22Rv1 (cell line): Measurements from ENCODE around the gene EFNA4.

ENCODE experiments used
- H3K27ac ChIP-seq: fragments of 450-650 bp; 2 replicates; pipeline ENCODE4 v1.5.1; 2017
- CTCF ChIP-seq: fragments of 450-650 bp; IDR thresholded peaks from 2 replicates; pipeline ENCODE4 v1.5.1; 2017; ENCODE audit warnings: mild to moderate bottlenecking
- ZFX ChIP-seq: fragments of 450-650 bp; IDR thresholded peaks from 2 replicates; pipeline ENCODE4 v1.6.1; 2017; ENCODE audit warnings: antibody characterized with exemption, borderline replicate concordance

EFNA4 gene

GRCh38 chr1:155057104-155057503 is 6.4 kb upstream of the EFNA4 start:
- TF ChIP-seq ZFX (no peak), CTCF (no peak)
- H3K27ac ChIP-seq, result no peak overlapping the region

DNA sequence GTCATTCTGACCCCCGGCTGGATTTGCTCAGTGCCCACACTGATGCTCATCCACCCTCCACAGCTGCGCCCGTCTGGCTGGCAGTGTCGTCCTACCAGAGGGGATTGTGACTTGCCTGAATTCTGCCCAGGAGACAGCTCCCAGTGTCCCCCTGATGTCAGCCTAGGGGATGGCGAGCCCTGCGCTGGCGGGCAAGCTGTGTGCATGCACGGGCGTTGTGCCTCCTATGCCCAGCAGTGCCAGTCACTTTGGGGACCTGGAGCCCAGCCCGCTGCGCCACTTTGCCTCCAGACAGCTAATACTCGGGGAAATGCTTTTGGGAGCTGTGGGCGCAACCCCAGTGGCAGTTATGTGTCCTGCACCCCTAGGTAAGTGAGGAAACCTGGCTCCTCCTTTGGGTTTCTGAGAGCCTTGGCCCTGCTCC is 5.7 kb upstream of the EFNA4 start:
- no peak overlapping the region for H3K27ac ChIP-seq
- no peak for TF ChIP-seq ZFX
- TF ChIP-seq CTCF, result no peak

- H3K27ac ChIP-seq, result peak overlapping the region; percentile 91; the same call in 1 of the 2 replicates
- TF ChIP-seq ZFX (no peak), CTCF (no peak)
Observed at GRCh38 chr1:155060736-155061135, 2.8 kb upstream of the EFNA4 start.

- peak; percentile 99 for TF ChIP-seq CTCF
- no peak for TF ChIP-seq ZFX
- peak overlapping the region; percentile 91 for H3K27ac ChIP-seq
Observed at GRCh38 chr1:155061381-155062150, 2.0 kb upstream of the EFNA4 start.

- peak overlapping the region; percentile 91 for H3K27ac ChIP-seq
- TF ChIP-seq CTCF (no peak), ZFX (no peak)
Observed at GRCh38 chr1:155062151-155062686, 1.3 kb upstream of the EFNA4 start.

DNA sequence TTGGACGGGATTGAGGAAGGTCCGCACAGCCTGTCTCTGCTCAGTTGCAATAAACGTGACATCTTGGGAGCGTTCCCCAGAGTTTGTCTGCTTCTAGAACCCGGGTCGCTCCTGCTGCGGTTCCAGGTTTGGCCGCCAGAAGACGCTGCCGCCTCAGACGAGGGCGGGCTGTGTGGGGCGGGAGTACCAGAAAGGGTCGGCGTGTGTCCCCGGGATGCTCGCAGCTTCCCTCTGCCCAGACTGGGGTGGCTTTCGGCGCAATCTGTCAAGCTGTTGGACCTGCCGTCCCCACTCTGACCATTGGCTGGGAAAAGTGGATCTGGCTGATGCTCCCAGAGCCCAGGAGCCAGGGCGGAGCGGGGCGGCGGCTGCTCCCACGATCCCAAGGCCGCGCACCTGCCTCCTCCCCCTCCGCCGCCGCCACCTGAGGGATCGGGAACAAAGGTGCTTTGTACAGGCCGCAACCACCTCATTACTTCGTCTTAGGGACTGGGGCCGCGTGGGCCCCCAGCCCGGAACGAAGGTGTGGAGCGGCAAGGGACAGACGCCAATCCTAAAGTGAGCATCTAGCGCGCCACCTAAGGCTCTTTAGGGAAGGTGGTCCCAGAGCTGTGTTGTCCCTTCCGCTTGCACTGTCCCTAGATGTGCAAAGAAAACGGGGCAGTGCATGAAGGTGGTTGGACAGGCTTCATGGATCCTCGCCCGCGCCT is 683 bp upstream of the EFNA4 start:
- H3K27ac ChIP-seq, result peak overlapping the region; percentile 91
- TF ChIP-seq CTCF (peak; percentile 98), ZFX (no peak)
